Measurements from ENCODE around the gene APP. TPM values are rescaled to one million over a fixed set of nuclear protein-coding genes. Genes with fewer than 3 reads are reported as not detected.

APP gene
- 531 and 539 TPM in 2 replicates for total RNA-seq (2021)
- Bru-seq, nascent RNA, result percentile 97 among the genes with signal in this experiment
- percentile 89 among the genes with signal in this experiment for BruChase-seq, experiment 1, labeled RNA remaining after a 2-hour chase
- BruChase-seq, experiment 2, labeled RNA remaining after a 6-hour chase, result percentile 89 among the genes with signal in this experiment
- long read RNA-seq, transcript APP-201 (18 exons, 3,467 nt), result minor isoform, 47 of 238 reads
- long read RNA-seq, transcript APP-202 (16 exons, 3,355 nt), result minor isoform, 22 of 238 reads
- long read RNA-seq, transcript APP-204 (17 exons, 3,543 nt), result major isoform, 55 of 238 reads
- long read RNA-seq, partial matches to known transcripts, result 102 of 238 reads
- long read RNA-seq, other reads (novel, unspliced or antisense), result 10 of 238 reads

DNA sequence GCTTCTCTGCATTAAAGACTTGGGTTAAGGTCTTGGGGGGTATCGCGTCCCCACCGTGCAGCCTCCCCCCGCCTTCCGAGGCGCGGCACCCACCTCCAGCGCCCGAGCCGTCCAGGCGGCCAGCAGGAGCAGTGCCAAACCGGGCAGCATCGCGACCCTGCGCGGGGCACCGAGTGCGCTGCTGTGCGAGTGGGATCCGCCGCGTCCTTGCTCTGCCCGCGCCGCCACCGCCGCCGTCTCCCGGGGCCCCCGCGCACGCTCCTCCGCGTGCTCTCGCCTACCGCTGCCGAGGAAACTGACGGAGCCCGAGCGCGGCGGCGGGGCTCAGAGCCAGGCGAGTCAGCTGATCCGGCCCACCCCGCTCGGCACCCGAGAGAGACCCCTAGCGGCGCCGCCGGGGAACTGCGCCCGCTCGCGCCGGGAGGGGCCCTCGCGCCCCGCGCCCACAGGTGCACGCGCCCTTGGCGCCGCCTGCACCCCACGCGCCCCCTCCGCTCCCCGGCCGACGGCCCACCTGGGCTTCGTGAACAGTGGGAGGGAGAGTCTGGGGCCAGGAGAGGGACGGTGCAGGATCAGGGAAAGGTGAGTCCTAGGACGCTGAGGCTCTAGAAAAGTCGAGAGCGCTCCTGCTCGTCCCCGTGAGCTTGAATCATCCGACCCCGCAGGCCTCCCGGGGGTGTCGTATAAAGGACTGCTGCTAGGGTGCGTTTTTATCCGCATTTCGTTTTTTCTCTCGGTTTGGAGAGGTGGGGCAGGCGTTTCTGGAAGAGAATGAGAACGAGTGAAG, at the start of gene APP:
Gene APP (minus strand): TSS at position 300 of the 787 bp plus-strand sequence. CDS start 150 bp downstream, at position 150.
- Histone ChIP-seq H3K4me3 (ENCODE audit: low read depth, low read length, poor library complexity, severe bottlenecking) (peak within 1 kb of the TSS; percentile 91), H3K9me3 (ENCODE audit: low read depth, low read length, poor library complexity, severe bottlenecking) (no peaks in the 10 kb centered on the region), H3K36me3 (ENCODE audit: insufficient read depth, low read length, poor library complexity, severe bottlenecking) (no peaks in the 10 kb centered on the region), H3K27ac (ENCODE audit: low read depth, low read length, poor library complexity, severe bottlenecking) (peak within 1 kb of the TSS; percentile 90), H3K27me3 (replicated peaks; ENCODE audit: insufficient read depth, low read depth, low read length, poor library complexity) (no peaks in the 10 kb centered on the region), H3K4me1 (ENCODE audit: insufficient read depth, low read length, poor library complexity, severe bottlenecking) (peaks cover 32% of the 10 kb centered on the region)
- POLR2A ChIA-PET (ENCODE audit: low non-redundant PET), result interaction anchor here (0.5 kb wide), 1 partner anchor 56 kb away, joined by 3 read pairs; no protein-coding TSS in a partner anchor
- DNase-seq (ENCODE audit: low spot score), result peak; percentile 90
- CTCF ChIA-PET, result interaction anchor here (0.7 to 1.0 kb wide), 2 partner anchors 21 to 394 kb away, joined by 4 to 7 read pairs; no protein-coding TSS in a partner anchor
- intact Hi-C loops (cut with micrococcal nuclease; ENCODE audit: unreplicated experiment), result loop anchor here (5.0 kb wide), 3 partner anchors 163 to 547 kb away; no protein-coding TSS in a partner anchor
- TF ChIP-seq EZH2 (IDR thresholded peaks at IDR 0.05; ENCODE audit: borderline replicate concordance, low read depth, low read length, poor library complexity, severe bottlenecking), result no peak
- TF ChIP-seq, protein P1, sequence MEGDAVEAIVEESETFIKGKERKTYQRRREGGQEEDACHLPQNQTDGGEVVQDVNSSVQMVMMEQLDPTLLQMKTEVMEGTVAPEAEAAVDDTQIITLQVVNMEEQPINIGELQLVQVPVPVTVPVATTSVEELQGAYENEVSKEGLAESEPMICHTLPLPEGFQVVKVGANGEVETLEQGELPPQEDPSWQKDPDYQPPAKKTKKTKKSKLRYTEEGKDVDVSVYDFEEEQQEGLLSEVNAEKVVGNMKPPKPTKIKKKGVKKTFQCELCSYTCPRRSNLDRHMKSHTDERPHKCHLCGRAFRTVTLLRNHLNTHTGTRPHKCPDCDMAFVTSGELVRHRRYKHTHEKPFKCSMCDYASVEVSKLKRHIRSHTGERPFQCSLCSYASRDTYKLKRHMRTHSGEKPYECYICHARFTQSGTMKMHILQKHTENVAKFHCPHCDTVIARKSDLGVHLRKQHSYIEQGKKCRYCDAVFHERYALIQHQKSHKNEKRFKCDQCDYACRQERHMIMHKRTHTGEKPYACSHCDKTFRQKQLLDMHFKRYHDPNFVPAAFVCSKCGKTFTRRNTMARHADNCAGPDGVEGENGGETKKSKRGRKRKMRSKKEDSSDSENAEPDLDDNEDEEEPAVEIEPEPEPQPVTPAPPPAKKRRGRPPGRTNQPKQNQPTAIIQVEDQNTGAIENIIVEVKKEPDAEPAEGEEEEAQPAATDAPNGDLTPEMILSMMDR (conservative IDR thresholded peaks at IDR 0.05; ENCODE audit: low read depth, low read length), result peak; percentile 69
- BruUV-seq (replicated peaks), result no TSS peak

DNA sequence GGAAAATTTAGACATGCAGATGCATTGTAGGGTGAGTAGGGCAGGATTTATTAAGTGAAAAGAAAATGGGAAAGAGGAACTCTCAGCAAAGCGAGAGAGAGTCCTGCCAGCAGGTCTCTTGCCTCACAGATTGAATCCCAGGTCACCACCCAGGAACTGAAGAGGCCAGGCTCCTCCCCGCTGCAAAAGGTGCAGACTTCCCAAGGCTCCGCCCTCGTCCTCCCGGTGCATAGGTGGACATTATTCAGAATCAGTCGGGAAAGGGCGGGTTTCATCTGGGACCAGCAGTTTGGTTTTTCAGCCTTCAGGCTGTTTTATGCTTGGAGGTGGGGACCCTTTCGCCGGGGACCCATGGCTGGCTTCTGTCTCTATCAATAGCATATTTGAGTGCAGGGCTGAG, 41.6 kb upstream of the APP start:
- no peak overlapping the region for H3K4me3 ChIP-seq (ENCODE audit: low read depth, low read length, poor library complexity, severe bottlenecking)
- intact Hi-C loops (cut with micrococcal nuclease; ENCODE audit: unreplicated experiment), result no loop called here
- POLR2A ChIA-PET (ENCODE audit: low non-redundant PET), result no interaction called here
- H3K9me3 ChIP-seq (ENCODE audit: low read depth, low read length, poor library complexity, severe bottlenecking), result no peaks in the 10 kb centered on the region
- H3K27me3 ChIP-seq (replicated peaks; ENCODE audit: insufficient read depth, low read depth, low read length, poor library complexity), result no peaks in the 10 kb centered on the region
- DNase-seq (ENCODE audit: low spot score), result no peak
- CTCF ChIA-PET, result no interaction called here
- H3K36me3 ChIP-seq (ENCODE audit: insufficient read depth, low read length, poor library complexity, severe bottlenecking), result no peaks in the 10 kb centered on the region
- no peaks in the 10 kb centered on the region for H3K4me1 ChIP-seq (ENCODE audit: insufficient read depth, low read length, poor library complexity, severe bottlenecking)
- BruUV-seq (replicated peaks), result no TSS peak
- H3K27ac ChIP-seq (ENCODE audit: low read depth, low read length, poor library complexity, severe bottlenecking), result no peak overlapping the region
- TF ChIP-seq, protein P1 (conservative IDR thresholded peaks at IDR 0.05; ENCODE audit: low read depth, low read length), result no peak
- no peak for TF ChIP-seq EZH2 (IDR thresholded peaks at IDR 0.05; ENCODE audit: borderline replicate concordance, low read depth, low read length, poor library complexity, severe bottlenecking)

DNA sequence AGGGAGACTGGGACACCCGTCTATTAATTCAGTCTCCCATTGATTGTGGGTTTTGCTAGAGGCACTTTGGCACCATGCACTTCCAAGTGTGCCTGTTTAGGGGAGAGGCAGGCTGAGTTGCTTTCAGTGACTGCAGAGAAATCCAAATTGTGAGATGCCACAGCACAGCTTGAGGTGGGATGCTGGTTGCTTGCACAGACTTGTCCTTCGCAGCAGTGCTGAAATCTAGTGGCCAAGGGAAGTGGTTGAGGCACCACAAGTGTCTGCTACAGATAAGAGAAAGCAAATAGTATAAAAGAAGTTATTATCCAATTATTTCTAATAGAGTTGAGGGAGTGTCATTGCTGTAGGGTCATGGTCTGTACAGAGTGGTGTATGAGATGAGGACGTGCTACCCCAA, 40.0 kb upstream of the APP start:
- H3K9me3 ChIP-seq (ENCODE audit: low read depth, low read length, poor library complexity, severe bottlenecking), result no peaks in the 10 kb centered on the region
- DNase-seq (ENCODE audit: low spot score), result no peak
- no TSS peak for BruUV-seq (replicated peaks)
- no peaks in the 10 kb centered on the region for H3K27me3 ChIP-seq (replicated peaks; ENCODE audit: insufficient read depth, low read depth, low read length, poor library complexity)
- ChIA-PET POLR2A (ENCODE audit: low non-redundant PET) (no interaction called here), CTCF (no interaction called here)
- H3K4me3 ChIP-seq (ENCODE audit: low read depth, low read length, poor library complexity, severe bottlenecking), result no peak overlapping the region
- no peak overlapping the region for H3K27ac ChIP-seq (ENCODE audit: low read depth, low read length, poor library complexity, severe bottlenecking)
- TF ChIP-seq, protein P1 (conservative IDR thresholded peaks at IDR 0.05; ENCODE audit: low read depth, low read length), result no peak
- no peak for TF ChIP-seq EZH2 (IDR thresholded peaks at IDR 0.05; ENCODE audit: borderline replicate concordance, low read depth, low read length, poor library complexity, severe bottlenecking)
- H3K36me3 ChIP-seq (ENCODE audit: insufficient read depth, low read length, poor library complexity, severe bottlenecking), result no peaks in the 10 kb centered on the region
- intact Hi-C loops (cut with micrococcal nuclease; ENCODE audit: unreplicated experiment), result no loop called here
- no peaks in the 10 kb centered on the region for H3K4me1 ChIP-seq (ENCODE audit: insufficient read depth, low read length, poor library complexity, severe bottlenecking)

Measured in A673 (cell line).